MCF 10A (cell line): ENCODE measurements around the gene SUCO. TPM values are rescaled to one million over a fixed set of nuclear protein-coding genes. Genes with fewer than 3 reads are reported as not detected.

ENCODE experiments used
- BruUV-seq: library from RNA; stranded (reverse); fragments of 400-500 nt; replicated peaks from 2 replicates; lab custom pipeline; 2021; lab: Mats Ljungman, UMichigan
- CTCF ChIA-PET: fragments of 300-600 bp; sonication (Branson Sonifier 250); formaldehyde crosslinking; extraction: SDS; loops from one replicate; lab custom pipeline; 2021; ENCODE audit warnings: antibody characterized with exemption, inconsistent platforms; lab: Yijun Ruan, JAX
- POLR2A ChIA-PET: fragments of 300-600, 350-650 bp; sonication (Branson Sonifier 250); formaldehyde crosslinking; extraction: SDS; loops from one replicate; lab custom pipeline; 2020; ENCODE audit warnings: antibody characterized with exemption, inconsistent platforms; lab: Yijun Ruan, JAX
- DNase-seq: peaks from one replicate; pipeline ENCODE4 v3.0.0-alpha.2; 2018; ENCODE audit not compliant: unreplicated experiment
- H3K27ac Mint-ChIP-seq: one replicate; pipeline ENCODE4 v1.8.0; 2022; ENCODE audit warnings: mild to moderate bottlenecking, low read depth, mixed read lengths; ENCODE audit not compliant: unreplicated experiment
- H3K27me3 Mint-ChIP-seq: one replicate; pipeline ENCODE4 v1.8.0; 2022; ENCODE audit warnings: mixed read lengths; ENCODE audit not compliant: insufficient read depth, unreplicated experiment
- H3K36me3 Mint-ChIP-seq: one replicate; pipeline ENCODE4 v1.8.0; 2022; ENCODE audit warnings: mild to moderate bottlenecking, moderate library complexity, mixed read lengths; ENCODE audit not compliant: insufficient read depth, unreplicated experiment
- H3K4me1 Mint-ChIP-seq: one replicate; pipeline ENCODE4 v1.8.0; 2022; ENCODE audit warnings: mixed read lengths; ENCODE audit not compliant: insufficient read depth, unreplicated experiment
- H3K4me3 Mint-ChIP-seq: one replicate; pipeline ENCODE4 v1.8.0; 2022; ENCODE audit warnings: mild to moderate bottlenecking, moderate library complexity, mixed read lengths; ENCODE audit not compliant: unreplicated experiment
- H3K9me3 Mint-ChIP-seq: one replicate; pipeline ENCODE4 v1.8.0; 2022; ENCODE audit warnings: mixed read lengths; ENCODE audit not compliant: unreplicated experiment
- CTCF ChIP-seq: fragments of 200-600 bp; IDR thresholded peaks from one replicate; pipeline ENCODE4 v1.8.0; 2022; ENCODE audit warnings: antibody characterized with exemption, mild to moderate bottlenecking; ENCODE audit not compliant: unreplicated experiment
- intact Hi-C: fragments of 100-400 bp; cut with micrococcal nuclease; formaldehyde crosslinking; loops from 2 replicates; pipeline ENCODE4 v1.14.1; 2022
- total RNA-seq: library from RNA; stranded (reverse); gene quantifications from 2 replicates; pipeline ENCODE4 v1.2.3, GENCODE V29; 2022

The SUCO gene
- total RNA-seq, 1 experiment from 2014 or later, result 47.9 TPM

DNA sequence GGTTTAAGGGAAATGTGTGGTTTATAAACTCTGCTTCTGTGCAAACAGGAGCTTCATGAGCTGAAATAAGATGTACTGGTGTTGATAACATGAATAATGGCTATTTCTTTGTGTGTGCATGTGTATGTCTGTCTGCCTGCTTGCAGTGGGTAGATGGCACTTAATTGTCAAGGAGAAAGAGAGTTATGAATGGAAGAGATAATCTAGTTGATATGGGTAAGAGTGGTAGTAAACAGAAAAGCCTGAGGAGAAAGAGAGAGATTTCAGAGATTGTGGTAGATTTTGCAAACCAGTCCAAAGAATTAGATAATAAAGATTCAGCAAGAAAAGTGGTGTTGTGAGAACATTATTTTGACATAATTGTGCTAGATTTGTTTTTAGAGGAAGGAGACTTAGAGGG is 7.7 kb downstream of the SUCO start:
- Mint-ChIP-seq H3K27ac (peak overlapping the region; percentile 10), H3K4me1 (peaks cover 32% of the 10 kb centered on the region), H3K4me3 (no peak overlapping the region), H3K9me3 (no peaks in the 10 kb centered on the region), H3K27me3 (no peaks in the 10 kb centered on the region), H3K36me3 (peaks cover 6% of the 10 kb centered on the region)
- no peak for DNase-seq
- TF ChIP-seq CTCF, result no peak
- ChIA-PET CTCF (no interaction called here), POLR2A (interaction anchor here (0.6 kb wide), 1 partner anchor 296 kb away, joined by 3 read pairs; no protein-coding TSS in a partner anchor)
- intact Hi-C loops, result no loop called here
- no TSS peak for BruUV-seq

DNA sequence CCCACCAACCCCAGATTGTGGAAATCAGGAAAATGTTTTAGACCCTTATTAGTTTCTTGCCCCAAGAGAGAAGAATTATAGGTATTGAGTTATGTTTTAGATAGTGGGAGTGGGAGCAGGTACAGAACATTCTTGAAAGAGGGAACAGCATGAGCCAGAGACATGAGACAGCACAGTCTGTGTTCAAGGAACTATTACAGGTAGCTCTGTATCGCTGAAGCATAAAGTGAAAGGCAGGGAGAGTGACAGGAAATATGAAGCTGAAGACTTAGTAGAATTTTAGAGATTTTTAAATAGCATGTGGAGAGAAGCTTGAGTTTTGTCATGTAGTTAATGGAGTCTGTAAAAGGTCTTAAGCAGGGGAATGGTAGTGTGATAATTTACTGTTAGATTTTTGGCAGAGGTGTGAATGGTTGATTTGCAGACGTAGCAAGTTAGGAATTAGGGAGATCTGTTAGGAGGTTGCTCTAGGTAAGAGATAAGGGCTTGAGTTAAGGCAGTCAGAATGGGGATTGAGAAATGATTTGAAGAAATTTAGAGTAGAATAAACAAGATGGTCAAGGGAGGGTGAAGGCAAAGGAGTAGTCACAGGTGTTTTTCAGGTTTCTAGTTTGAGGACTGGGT is 11.6 kb downstream of the SUCO start:
- H3K4me1 Mint-ChIP-seq, result peaks cover 17% of the 10 kb centered on the region
- POLR2A ChIA-PET, result interaction anchor here (0.7 to 9.7 kb wide), 7 partner anchors 8 to 102 kb away, joined by 3 to 74 read pairs (median 3); partner anchors contain the start of gene SUCO
- TF ChIP-seq CTCF, result no peak

DNA sequence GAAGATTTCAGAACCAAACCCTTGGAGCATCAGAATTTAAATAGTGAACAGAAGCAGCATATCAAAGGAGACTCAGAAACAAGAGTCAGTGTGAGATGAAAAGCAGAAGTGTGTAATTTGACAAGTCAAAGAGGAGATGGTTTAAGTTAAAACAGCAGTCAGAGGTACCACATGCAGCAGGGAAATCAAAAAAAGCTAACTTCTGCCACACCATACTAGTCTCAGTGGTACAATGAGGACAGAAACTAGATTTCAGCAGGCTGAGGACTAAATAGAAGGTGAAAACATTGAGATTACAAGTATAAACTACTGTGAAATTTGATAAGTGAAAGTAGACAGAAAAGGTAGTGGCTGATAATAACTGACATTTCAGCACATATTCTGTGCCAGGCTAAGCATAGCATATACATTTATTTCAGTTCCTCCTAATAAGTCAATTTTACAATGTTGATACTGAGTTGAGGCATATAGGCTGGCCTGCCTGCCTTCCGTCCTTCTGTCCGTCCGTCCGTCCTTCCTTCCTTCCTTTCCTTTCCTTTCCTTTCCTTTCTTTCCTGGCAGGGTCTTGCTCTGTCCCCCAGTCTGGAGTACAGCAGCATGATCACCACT is 12.6 kb downstream of the SUCO start:
- ChIA-PET POLR2A (interaction anchor here (0.6 to 9.7 kb wide), 7 partner anchors 9 to 94 kb away, joined by 3 to 74 read pairs (median 3); partner anchors contain the start of gene SUCO), CTCF (interaction anchor here (0.7 to 1.4 kb wide), 6 partner anchors 8 to 506 kb away, joined by 3 to 5 read pairs (median 4); no protein-coding TSS in a partner anchor)
- Mint-ChIP-seq H3K4me3 (no peak overlapping the region), H3K27me3 (no peaks in the 10 kb centered on the region), H3K27ac (no peak overlapping the region), H3K4me1 (peaks cover 23% of the 10 kb centered on the region), H3K9me3 (no peaks in the 10 kb centered on the region), H3K36me3 (no peaks in the 10 kb centered on the region)
- intact Hi-C loops, result no loop called here
- no peak for DNase-seq
- BruUV-seq, result no TSS peak
- no peak for TF ChIP-seq CTCF

More for the DNA sequence above, 11.6 kb downstream of the SUCO start:
- intact Hi-C loops, result no loop called here
- no peak for DNase-seq
- BruUV-seq, result no TSS peak
- Mint-ChIP-seq H3K27me3 (no peaks in the 10 kb centered on the region), H3K4me3 (no peak overlapping the region), H3K36me3 (no peaks in the 10 kb centered on the region), H3K9me3 (no peaks in the 10 kb centered on the region), H3K27ac (no peak overlapping the region)
- CTCF ChIA-PET, result interaction anchor here (0.7 to 1.4 kb wide), 3 partner anchors 116 to 505 kb away, joined by 3 to 4 read pairs (median 4); no protein-coding TSS in a partner anchor

DNA sequence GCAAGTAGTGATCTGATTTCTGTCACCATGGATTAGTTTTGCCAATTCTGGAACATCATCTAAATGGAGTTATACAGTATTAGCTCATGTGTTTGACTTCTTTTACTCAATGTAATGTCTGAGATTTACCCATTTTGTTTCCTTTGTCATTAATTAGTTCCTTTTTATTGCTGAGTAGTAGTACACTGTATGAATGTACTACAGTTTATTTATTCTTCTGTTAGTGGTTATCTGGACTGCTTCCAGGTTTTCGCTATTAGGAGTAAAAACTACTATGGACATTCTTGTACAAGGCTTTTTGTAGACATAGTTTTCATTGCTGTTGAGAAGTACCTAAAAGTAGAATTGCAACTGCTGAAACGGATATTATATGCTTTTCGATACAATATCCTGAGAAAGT is 14.1 kb downstream of the SUCO start:
- H3K4me3 Mint-ChIP-seq, result no peak overlapping the region
- H3K27me3 Mint-ChIP-seq, result no peaks in the 10 kb centered on the region
- TF ChIP-seq CTCF, result no peak
- POLR2A ChIA-PET, result interaction anchor here (1.9 to 9.7 kb wide), 3 partner anchors 11 to 96 kb away, joined by 4 to 74 read pairs (median 57); partner anchors contain the start of gene SUCO
- no TSS peak for BruUV-seq
- no peaks in the 10 kb centered on the region for H3K9me3 Mint-ChIP-seq
- H3K4me1 Mint-ChIP-seq, result peaks cover 24% of the 10 kb centered on the region
- H3K27ac Mint-ChIP-seq, result no peak overlapping the region
- no peaks in the 10 kb centered on the region for H3K36me3 Mint-ChIP-seq
- intact Hi-C loops, result no loop called here
- DNase-seq, result no peak
- CTCF ChIA-PET, result interaction anchor here (0.7 to 1.2 kb wide), 2 partner anchors 10 to 173 kb away, joined by 3 read pairs; no protein-coding TSS in a partner anchor
